HEK293 (cell line): ENCODE measurements around the gene CARNS1.
A peak's percentile ranks its signal among the peaks of the same experiment; 100 is the strongest.

Experiments
- CTCF ChIA-PET: fragments of 350-600 bp; formaldehyde crosslinking; extraction: SDS; loops from one replicate; lab custom pipeline; 2021; ENCODE audit warnings: antibody characterized with exemption; lab: Yijun Ruan, JAX
- POLR2A ChIA-PET: fragments of 300-600 bp; formaldehyde crosslinking; extraction: SDS; loops from one replicate; lab custom pipeline; 2020; ENCODE audit warnings: antibody characterized with exemption, inconsistent platforms; lab: Yijun Ruan, JAX
- H3K27ac ChIP-seq: fragments of 200-500 bp; sonication (Bioruptor generic); 2 replicates; pipeline ENCODE4 v1.5.1; 2014; ENCODE audit warnings: low read depth, low read length, control low read depth, inconsistent platforms; ENCODE audit errors: extremely low read depth
- H3K36me3 ChIP-seq, 2 experiments: fragments of 200-500 bp in 1 of 2; sonication (Bioruptor generic) in 1 of 2; 1 replicate in 1 of 2; 2 replicates in 1 of 2; pipeline ENCODE4 v1.5.1; 2014 to 2017; ENCODE audit warnings: inconsistent platforms in 2 of 2, low read length in 2 of 2; ENCODE audit not compliant: control insufficient read depth in 2 of 2, insufficient read depth in 1 of 2
- H3K4me1 ChIP-seq: fragments of 200-500 bp; sonication (Bioruptor generic); 2 replicates; pipeline ENCODE4 v1.5.1; 2014; ENCODE audit warnings: mild to moderate bottlenecking, low read length, inconsistent platforms; ENCODE audit not compliant: control insufficient read depth, insufficient read depth
- H3K4me3 ChIP-seq: 2 replicates; pipeline ENCODE4 v1.5.1; 2011; ENCODE audit warnings: low read depth, mild to moderate bottlenecking, control low read depth, low read length, moderate library complexity
- H3K9me3 ChIP-seq: fragments of 200-500 bp; sonication (Bioruptor generic); 2 replicates; pipeline ENCODE4 v1.5.1; 2014; ENCODE audit warnings: low read depth, low read length, inconsistent platforms; ENCODE audit not compliant: control insufficient read depth, insufficient read depth
- EGR2 ChIP-seq: fragments of 450-650 bp; formaldehyde crosslinking; IDR thresholded peaks from 2 replicates; pipeline ENCODE4 v1.5.1; 2016; ENCODE audit warnings: low read depth, missing biosample characterization, missing genetic modification characterization
- GLIS2 ChIP-seq: fragments of 450-650 bp; formaldehyde crosslinking; IDR thresholded peaks from 2 replicates; pipeline ENCODE4 v1.5.1; 2016; ENCODE audit warnings: missing biosample characterization, missing genetic modification characterization
- KLF7 ChIP-seq: fragments of 450-650 bp; formaldehyde crosslinking; IDR thresholded peaks from 2 replicates; pipeline ENCODE4 v1.5.1; 2016; ENCODE audit warnings: missing biosample characterization, missing genetic modification characterization, borderline replicate concordance
- KLF8 ChIP-seq: fragments of 450-650 bp; formaldehyde crosslinking; IDR thresholded peaks from 2 replicates; pipeline ENCODE4 v1.5.1; 2016; ENCODE audit warnings: missing biosample characterization, missing genetic modification characterization
- RBAK ChIP-seq: fragments of 450-650 bp; formaldehyde crosslinking; IDR thresholded peaks from 2 replicates; pipeline ENCODE4 v1.5.1; 2016; ENCODE audit warnings: missing biosample characterization, missing genetic modification characterization
- SP7 ChIP-seq: fragments of 450-650 bp; formaldehyde crosslinking; IDR thresholded peaks from 2 replicates; pipeline ENCODE4 v1.5.1; 2016; ENCODE audit warnings: missing biosample characterization, missing genetic modification characterization
- WT1 ChIP-seq: fragments of 450-650 bp; formaldehyde crosslinking; IDR thresholded peaks from 2 replicates; pipeline ENCODE4 v1.5.1; 2016; ENCODE audit warnings: missing biosample characterization, missing genetic modification characterization
- ZNF112 ChIP-seq: fragments of 450-650 bp; formaldehyde crosslinking; IDR thresholded peaks from 2 replicates; pipeline ENCODE4 v1.5.0; 2017; ENCODE audit warnings: missing biosample characterization, missing genetic modification characterization
- ZNF114 ChIP-seq: fragments of 450-650 bp; formaldehyde crosslinking; IDR thresholded peaks from 2 replicates; pipeline ENCODE4 v1.5.0; 2017; ENCODE audit warnings: missing biosample characterization, missing genetic modification characterization
- ZNF132 ChIP-seq: fragments of 450-650 bp; formaldehyde crosslinking; IDR thresholded peaks from 2 replicates; pipeline ENCODE4 v1.5.1; 2017; ENCODE audit warnings: missing biosample characterization, missing genetic modification characterization, borderline replicate concordance
- ZNF157 ChIP-seq: fragments of 450-650 bp; formaldehyde crosslinking; IDR thresholded peaks from 2 replicates; pipeline ENCODE4 v1.5.1; 2016; ENCODE audit warnings: missing biosample characterization, missing genetic modification characterization
- ZNF394 ChIP-seq: fragments of 450-650 bp; formaldehyde crosslinking; IDR thresholded peaks from 2 replicates; pipeline ENCODE4 v1.5.1; 2016; ENCODE audit warnings: missing biosample characterization, missing genetic modification characterization, mild to moderate bottlenecking, moderate library complexity, borderline replicate concordance
- ZNF548 ChIP-seq: fragments of 450-650 bp; formaldehyde crosslinking; IDR thresholded peaks from 2 replicates; pipeline ENCODE4 v1.5.1; 2016; ENCODE audit warnings: missing biosample characterization, missing genetic modification characterization
- ZNF670 ChIP-seq: fragments of 450-650 bp; formaldehyde crosslinking; IDR thresholded peaks from 2 replicates; pipeline ENCODE4 v1.5.1; 2016; ENCODE audit warnings: missing biosample characterization, missing genetic modification characterization, low read depth
- ZNF768 ChIP-seq: fragments of 450-650 bp; formaldehyde crosslinking; IDR thresholded peaks from 2 replicates; pipeline ENCODE4 v1.5.1; 2018; ENCODE audit warnings: missing biosample characterization, mild to moderate bottlenecking, missing genetic modification characterization
- ZNF777 ChIP-seq: fragments of 450-650 bp; formaldehyde crosslinking; IDR thresholded peaks from 2 replicates; pipeline ENCODE4 v1.5.1; 2017; ENCODE audit warnings: missing biosample characterization, missing genetic modification characterization, borderline replicate concordance
- ZSCAN30 ChIP-seq: fragments of 450-650 bp; IDR thresholded peaks from 2 replicates; pipeline ENCODE4 v1.5.1; 2018; ENCODE audit warnings: missing biosample characterization, mild to moderate bottlenecking, missing genetic modification characterization, moderate library complexity
- TF ChIP-seq, protein P1 (sequence below): IDR thresholded peaks from 2 replicates; pipeline ENCODE4 v1.6.1; 2011; ENCODE audit warnings: mild to moderate bottlenecking, low read depth, low read length, borderline replicate concordance
- TF ChIP-seq, protein P2 (sequence below): fragments of 450-650 bp; formaldehyde crosslinking; IDR thresholded peaks from 2 replicates; pipeline ENCODE4 v1.5.1; 2017; ENCODE audit warnings: missing biosample characterization, mild to moderate bottlenecking, missing genetic modification characterization, moderate library complexity
- TF ChIP-seq, protein P3 (sequence below): fragments of 450-650 bp; formaldehyde crosslinking; IDR thresholded peaks from 2 replicates; pipeline ENCODE4 v1.5.1; 2016; ENCODE audit warnings: missing biosample characterization, missing genetic modification characterization

CARNS1 gene

DNA sequence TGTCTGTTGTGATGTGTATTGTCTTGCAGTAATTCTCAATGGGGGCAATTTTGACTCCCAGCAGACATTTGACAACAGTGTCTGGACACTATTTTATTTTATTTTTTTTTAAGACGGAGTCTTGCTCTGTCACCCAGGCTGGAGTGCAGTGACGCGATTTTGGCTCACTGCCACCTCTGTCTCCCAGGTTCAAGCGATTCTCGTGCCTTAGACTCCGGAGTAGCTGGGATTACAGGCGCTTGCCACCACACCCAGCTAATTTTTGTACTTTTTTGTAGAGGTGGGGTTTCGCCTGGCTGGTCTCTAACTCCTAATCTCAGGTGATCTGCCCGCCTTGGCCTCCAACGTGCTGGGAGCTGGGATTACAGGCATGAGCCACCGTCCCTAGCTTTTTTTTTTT lies 14.2 kb downstream of the CARNS1 start:
- CTCF ChIA-PET, result no interaction called here
- H3K36me3 ChIP-seq, result peaks cover 5 to 53% of the 10 kb centered on the region in 2 experiments; a peak in 2 of 3 replicates
- TF ChIP-seq ZNF112 (tag by site-specific recombination) (no peak), KLF7 (tag by site-specific recombination) (no peak), ZNF394 (tag by site-specific recombination) (peak; percentile 59; the same call in 1 of the 2 replicates), ZNF768 (tag by site-specific recombination) (no peak)
- peaks cover 5% of the 10 kb centered on the region; the same call in 1 of the 2 replicates for H3K4me1 ChIP-seq
- H3K9me3 ChIP-seq, result no peaks in the 10 kb centered on the region
- H3K27ac ChIP-seq, result no peak overlapping the region
- POLR2A ChIA-PET, result interaction anchor here (0.7 to 3.2 kb wide), 3 partner anchors 9 to 35 kb away, joined by 4 to 16 read pairs (median 4); partner anchors contain the start of gene PPP1CA
- H3K4me3 ChIP-seq, result no peak overlapping the region

DNA sequence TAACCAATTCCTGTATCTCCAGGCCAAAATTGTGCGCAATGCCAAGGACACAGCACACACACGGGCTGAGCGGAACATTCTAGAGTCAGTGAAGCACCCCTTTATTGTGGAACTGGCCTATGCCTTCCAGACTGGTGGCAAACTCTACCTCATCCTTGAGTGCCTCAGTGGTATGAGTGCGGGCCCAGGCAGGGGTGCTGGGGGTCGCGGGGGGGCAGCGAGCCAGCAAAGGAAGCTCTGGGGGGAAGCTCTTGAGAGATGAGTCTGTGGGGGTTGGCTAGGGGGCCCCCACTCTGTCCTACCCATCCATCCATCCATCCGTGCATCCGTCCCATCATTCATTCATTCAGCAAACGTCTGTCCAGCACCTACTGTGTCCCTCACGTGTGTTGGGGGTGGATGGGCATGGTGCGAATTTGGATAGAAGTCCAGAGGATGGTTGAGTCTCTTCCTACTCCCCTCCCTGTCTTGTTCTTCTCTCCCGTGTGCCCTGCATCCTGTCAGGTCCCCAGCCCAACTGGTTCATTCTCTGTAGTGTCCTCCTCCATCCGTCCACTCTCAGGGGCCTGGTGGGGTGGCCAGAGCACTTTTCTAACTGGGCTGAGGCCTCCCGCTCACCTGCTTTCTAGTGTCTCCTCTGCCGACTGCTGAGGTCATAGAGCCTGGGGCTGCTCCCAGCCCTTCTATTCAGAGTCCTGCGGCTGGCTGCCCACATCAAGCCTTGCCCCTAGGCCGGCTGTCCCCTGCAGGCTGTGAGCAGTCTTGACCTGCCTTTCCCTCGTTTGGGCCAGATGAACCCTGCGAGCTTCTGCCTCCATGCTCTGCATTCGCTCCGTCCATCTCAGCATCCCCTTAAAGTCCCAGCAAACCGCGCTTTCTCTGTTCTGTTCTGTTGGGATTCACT lies 16.1 kb downstream of the CARNS1 start:
- H3K9me3 ChIP-seq, result no peaks in the 10 kb centered on the region
- H3K36me3 ChIP-seq, result peaks cover 5 to 68% of the 10 kb centered on the region in 2 experiments; a peak in 2 of 3 replicates
- no peak overlapping the region for H3K4me3 ChIP-seq
- ChIA-PET POLR2A (interaction anchor here (0.7 to 1.3 kb wide), 2 partner anchors 42 to 178 kb away, joined by 3 read pairs; no protein-coding TSS in a partner anchor), CTCF (interaction anchor here (0.9 kb wide), 1 partner anchor 30 kb away, joined by 3 read pairs; the partner anchor contains the start of gene PPP1CA)
- H3K27ac ChIP-seq, result no peak overlapping the region
- H3K4me1 ChIP-seq, result peaks cover 5% of the 10 kb centered on the region; the same call in 1 of the 2 replicates
- TF ChIP-seq GLIS2 (tag by site-specific recombination) (no peak), EGR2 (tag by site-specific recombination) (no peak), ZNF777 (tag by site-specific recombination) (no peak), ZSCAN30 (tag by site-specific recombination) (no peak), ZNF670 (tag by site-specific recombination) (no peak), ZNF132 (no peak), WT1 (tag by site-specific recombination) (no peak)
- TF ChIP-seq, protein P1, sequence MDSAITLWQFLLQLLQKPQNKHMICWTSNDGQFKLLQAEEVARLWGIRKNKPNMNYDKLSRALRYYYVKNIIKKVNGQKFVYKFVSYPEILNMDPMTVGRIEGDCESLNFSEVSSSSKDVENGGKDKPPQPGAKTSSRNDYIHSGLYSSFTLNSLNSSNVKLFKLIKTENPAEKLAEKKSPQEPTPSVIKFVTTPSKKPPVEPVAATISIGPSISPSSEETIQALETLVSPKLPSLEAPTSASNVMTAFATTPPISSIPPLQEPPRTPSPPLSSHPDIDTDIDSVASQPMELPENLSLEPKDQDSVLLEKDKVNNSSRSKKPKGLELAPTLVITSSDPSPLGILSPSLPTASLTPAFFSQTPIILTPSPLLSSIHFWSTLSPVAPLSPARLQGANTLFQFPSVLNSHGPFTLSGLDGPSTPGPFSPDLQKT, result no peak
- TF ChIP-seq, protein P2, sequence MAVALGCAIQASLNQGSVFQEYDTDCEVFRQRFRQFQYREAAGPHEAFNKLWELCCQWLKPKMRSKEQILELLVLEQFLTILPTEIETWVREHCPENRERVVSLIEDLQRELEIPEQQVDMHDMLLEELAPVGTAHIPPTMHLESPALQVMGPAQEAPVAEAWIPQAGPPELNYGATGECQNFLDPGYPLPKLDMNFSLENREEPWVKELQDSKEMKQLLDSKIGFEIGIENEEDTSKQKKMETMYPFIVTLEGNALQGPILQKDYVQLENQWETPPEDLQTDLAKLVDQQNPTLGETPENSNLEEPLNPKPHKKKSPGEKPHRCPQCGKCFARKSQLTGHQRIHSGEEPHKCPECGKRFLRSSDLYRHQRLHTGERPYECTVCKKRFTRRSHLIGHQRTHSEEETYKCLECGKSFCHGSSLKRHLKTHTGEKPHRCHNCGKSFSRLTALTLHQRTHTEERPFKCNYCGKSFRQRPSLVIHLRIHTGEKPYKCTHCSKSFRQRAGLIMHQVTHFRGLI (tag by site-specific recombination), result no peak

DNA sequence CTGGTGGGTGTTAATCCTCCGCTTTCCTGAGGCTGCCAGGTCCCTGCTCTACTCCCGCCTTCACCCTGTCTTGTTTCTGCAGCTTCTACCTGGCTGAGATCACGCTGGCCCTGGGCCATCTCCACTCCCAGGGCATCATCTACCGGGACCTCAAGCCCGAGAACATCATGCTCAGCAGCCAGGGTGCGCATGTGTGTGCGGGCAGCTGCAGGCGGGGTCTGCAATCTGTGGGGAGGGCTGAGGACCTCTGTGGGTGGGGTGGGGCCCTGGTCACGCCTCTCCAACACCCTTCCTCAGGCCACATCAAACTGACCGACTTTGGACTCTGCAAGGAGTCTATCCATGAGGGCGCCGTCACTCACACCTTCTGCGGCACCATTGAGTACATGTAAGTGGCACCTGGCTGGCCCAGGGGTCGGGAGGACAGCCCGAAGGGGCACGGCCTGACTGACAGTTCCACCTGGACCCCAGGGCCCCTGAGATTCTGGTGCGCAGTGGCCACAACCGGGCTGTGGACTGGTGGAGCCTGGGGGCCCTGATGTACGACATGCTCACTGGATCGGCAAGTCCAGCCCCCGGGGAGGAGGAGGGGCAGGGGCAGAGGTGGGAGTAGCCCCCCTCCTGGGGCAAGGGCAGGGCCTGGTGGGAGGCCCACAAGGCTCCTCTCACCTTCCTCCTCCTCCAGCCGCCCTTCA lies 17.3 kb downstream of the CARNS1 start:
- Histone ChIP-seq H3K36me3 (peaks cover 5 to 74% of the 10 kb centered on the region in 2 experiments; a peak in 2 of 3 replicates), H3K27ac (no peak overlapping the region)

More for the DNA sequence above, 17.3 kb downstream of the CARNS1 start:
- no peaks in the 10 kb centered on the region for H3K9me3 ChIP-seq
- TF ChIP-seq RBAK (tag by site-specific recombination) (no peak), KLF8 (tag by site-specific recombination) (no peak), ZNF114 (tag by site-specific recombination) (no peak), ZNF548 (tag by site-specific recombination) (no peak), ZNF157 (no peak), SP7 (tag by site-specific recombination) (no peak)
- TF ChIP-seq, protein P3, sequence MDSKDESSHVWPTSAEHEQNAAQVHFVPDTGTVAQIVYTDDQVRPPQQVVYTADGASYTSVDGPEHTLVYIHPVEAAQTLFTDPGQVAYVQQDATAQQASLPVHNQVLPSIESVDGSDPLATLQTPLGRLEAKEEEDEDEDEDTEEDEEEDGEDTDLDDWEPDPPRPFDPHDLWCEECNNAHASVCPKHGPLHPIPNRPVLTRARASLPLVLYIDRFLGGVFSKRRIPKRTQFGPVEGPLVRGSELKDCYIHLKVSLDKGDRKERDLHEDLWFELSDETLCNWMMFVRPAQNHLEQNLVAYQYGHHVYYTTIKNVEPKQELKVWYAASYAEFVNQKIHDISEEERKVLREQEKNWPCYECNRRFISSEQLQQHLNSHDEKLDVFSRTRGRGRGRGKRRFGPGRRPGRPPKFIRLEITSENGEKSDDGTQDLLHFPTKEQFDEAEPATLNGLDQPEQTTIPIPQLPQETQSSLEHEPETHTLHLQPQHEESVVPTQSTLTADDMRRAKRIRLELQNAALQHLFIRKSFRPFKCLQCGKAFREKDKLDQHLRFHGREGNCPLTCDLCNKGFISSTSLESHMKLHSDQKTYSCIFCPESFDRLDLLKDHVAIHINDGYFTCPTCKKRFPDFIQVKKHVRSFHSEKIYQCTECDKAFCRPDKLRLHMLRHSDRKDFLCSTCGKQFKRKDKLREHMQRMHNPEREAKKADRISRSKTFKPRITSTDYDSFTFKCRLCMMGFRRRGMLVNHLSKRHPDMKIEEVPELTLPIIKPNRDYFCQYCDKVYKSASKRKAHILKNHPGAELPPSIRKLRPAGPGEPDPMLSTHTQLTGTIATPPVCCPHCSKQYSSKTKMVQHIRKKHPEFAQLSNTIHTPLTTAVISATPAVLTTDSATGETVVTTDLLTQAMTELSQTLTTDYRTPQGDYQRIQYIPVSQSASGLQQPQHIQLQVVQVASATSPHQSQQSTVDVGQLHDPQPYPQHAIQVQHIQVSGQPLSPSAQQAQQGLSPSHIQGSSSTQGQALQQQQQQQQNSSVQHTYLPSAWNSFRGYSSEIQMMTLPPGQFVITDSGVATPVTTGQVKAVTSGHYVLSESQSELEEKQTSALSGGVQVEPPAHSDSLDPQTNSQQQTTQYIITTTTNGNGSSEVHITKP (tag by site-specific recombination), result no peak
- ChIA-PET POLR2A (interaction anchor here (0.7 to 1.3 kb wide), 2 partner anchors 10 to 43 kb away, joined by 3 to 6 read pairs; partner anchors contain the start of gene CORO1B), CTCF (interaction anchor here (0.6 kb wide), 1 partner anchor 80 kb away, joined by 3 read pairs; no protein-coding TSS in a partner anchor)
- peaks cover 5% of the 10 kb centered on the region; the same call in 1 of the 2 replicates for H3K4me1 ChIP-seq
- no peak overlapping the region for H3K4me3 ChIP-seq
